ENCODE results near the gene LIPH.

Gene LIPH

GRCh38 chr3:185540695-185541094 lies 11.7 kb downstream of the LIPH start:
- no peak for DNase-seq
- no peak for ATAC-seq

- ATAC-seq, result no peak
- DNase-seq, result no peak
Measured at GRCh38 chr3:185539934-185540333, 12.5 kb downstream of the LIPH start.

GRCh38 chr3:185537369-185537970 lies 14.9 kb downstream of the LIPH start:
- ATAC-seq, result peak; percentile 97
- peak; percentile 25 for DNase-seq

- DNase-seq (no peak), ATAC-seq (no peak)
Measured at GRCh38 chr3:185534511-185534910, 17.9 kb downstream of the LIPH start.

GRCh38 chr3:185532901-185533300 lies 19.5 kb downstream of the LIPH start:
- DNase-seq, result no peak
- ATAC-seq, result no peak

DNA sequence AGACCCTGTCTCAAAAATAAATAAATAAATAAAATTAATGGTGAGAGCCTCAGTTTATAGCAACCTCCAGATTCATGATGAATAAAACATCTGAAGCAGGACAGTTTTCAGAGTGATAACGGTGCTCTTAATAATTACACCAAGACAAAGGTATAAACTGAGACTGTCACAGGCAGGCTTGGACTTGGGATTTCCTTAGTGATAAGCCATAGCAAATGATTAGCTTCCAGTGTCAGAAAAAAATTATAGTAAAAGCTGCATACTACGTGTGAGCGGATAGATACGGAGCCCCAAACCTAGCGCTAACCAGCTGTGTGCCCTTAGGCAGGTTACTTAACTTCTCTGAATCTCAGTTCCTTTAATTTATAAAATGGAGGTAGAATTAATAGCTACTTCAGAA lies 21.5 kb downstream of the LIPH start:
- ATAC-seq, result no peak
- DNase-seq, result no peak

GRCh38 chr3:185528532-185528931 lies 23.9 kb downstream of the LIPH start:
- no peak for ATAC-seq

DNA sequence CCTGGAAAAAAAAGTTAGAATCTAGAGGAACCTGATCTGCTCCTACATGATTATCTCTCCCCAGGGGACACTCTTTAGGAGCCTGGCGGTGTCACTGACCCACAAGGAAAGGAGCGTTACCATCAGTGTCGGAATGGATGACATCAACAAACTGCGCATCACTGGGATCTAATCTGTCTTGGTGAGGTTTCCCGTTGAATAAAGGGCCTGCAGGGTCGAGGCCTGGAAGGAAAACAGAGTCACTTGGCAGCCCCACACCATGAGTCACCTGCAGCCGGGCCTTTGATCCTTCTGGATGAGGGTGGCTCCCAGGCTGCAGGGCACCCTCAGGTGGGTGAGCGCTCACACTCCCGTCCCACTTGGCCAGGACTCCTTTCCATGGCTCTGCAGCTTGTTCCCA lies 25.0 kb downstream of the LIPH start:
- ATAC-seq (no peak), DNase-seq (no peak)

More at GRCh38 chr3:185528532-185528931, 23.9 kb downstream of the LIPH start:
- no peak for DNase-seq

- no peak for DNase-seq
- ATAC-seq, result no peak
Measured at GRCh38 chr3:185526349-185526951, 25.9 kb downstream of the LIPH start.

GRCh38 chr3:185521349-185522138 lies 30.8 kb downstream of the LIPH start:
- no peak for ATAC-seq

DNA sequence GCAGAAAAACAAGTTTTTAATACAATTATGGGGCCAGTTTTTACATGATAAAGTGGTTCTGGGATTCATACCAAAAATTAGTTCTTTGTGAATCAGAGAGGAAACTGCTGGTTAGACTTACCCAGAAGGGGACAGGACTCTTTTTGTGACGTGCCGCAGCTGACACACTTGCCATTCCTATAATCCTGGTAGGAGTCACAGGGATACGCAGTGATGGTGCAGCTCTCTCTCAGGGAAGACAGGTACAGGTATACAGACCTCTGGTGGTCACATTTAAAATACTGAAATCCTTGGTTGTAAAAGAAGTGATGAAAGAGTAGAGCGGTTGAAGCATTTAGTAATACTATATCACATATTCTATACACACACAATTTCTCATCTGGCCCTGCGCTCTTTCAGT lies 33.4 kb downstream of the LIPH start:
- DNase-seq (no peak), ATAC-seq (no peak)

More at GRCh38 chr3:185521349-185522138, 30.8 kb downstream of the LIPH start:
- DNase-seq, result no peak

DNA sequence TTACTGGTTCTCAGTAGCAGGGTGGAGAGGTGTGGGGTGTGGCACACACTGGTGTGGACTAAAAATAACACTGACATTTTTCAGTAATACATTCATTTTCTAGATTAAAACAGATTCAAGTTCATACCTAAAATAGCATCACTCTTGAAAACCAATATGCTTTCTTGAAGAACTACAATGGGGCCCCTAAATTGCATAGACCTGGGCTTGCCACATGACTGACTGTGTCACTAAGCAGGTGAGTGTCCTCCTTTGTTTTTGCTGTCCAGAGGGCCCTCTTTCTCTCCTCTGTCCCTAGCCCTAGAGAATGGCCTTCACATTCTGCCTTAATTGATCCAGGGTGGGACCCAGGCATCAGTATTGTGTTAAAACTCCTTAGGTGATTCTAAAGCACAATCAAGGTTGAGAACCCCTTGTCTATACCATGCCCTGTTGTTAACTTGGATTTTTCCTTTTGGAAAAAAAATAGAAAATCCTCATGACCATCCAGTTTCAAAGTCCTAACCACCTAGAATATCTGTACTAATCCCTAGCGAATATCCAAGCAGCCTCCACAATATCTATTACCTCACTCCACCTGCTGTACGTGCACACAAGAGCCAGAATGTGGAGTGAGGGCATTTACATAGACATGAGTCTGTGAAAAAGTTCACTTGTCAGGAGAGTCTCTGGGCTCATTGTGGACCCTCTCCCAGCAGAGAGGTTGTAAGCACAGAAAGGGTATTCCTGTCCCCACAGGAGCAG lies 34.8 kb downstream of the LIPH start:
- ATAC-seq, result no peak
- no peak for DNase-seq

GRCh38 chr3:185511711-185512110 lies 40.7 kb downstream of the LIPH start:
- ATAC-seq, result no peak
- no peak for DNase-seq

- no peak for ATAC-seq
- DNase-seq, result no peak
Measured at GRCh38 chr3:185508335-185508991, 43.9 kb downstream of the LIPH start.

GRCh38 chr3:185507883-185508282 lies 44.5 kb downstream of the LIPH start:
- DNase-seq (no peak), ATAC-seq (no peak)

GRCh38 chr3:185504636-185505035 lies 47.8 kb downstream of the LIPH start:
- no peak for ATAC-seq
- DNase-seq, result no peak

- ATAC-seq, result no peak
- DNase-seq, result no peak
Measured at GRCh38 chr3:185503521-185503920, 48.9 kb downstream of the LIPH start.

- DNase-seq (no peak), ATAC-seq (no peak)
Measured at GRCh38 chr3:185502987-185503386, 49.4 kb downstream of the LIPH start.

GRCh38 chr3:185498503-185499396 lies 53.6 kb downstream of the LIPH start, which contains the start of gene TMEM41A:
Gene TMEM41A, minus strand, starts transcription at chr3:185499035. Its CDS starts 74 bp downstream, at chr3:185498961.
- DNase-seq, result peak; percentile 93
- peak; percentile 99 for ATAC-seq

- ATAC-seq (no peak), DNase-seq (no peak)
Measured at GRCh38 chr3:185490241-185490640, 62.1 kb downstream of the LIPH start.

DNA sequence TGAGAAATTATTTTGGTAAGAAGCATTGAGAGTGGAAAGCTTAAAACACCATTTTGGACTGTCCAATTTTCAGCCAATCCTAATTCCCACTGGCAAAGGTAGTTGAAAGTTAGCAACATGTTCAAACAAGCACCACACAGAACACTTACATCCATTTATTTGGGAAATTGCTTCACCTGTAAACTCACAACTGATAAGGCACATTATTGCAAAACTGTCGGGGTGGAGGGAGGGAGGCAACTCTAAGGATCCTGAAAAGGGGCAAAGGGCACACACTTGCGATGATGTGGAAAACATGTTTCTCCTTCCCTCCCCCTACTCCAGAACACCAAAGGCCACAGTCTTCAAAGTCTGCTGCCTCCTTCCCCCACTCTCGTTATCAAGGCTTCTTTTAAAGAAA lies 62.9 kb downstream of the LIPH start:
- ATAC-seq, result no peak
- no peak for DNase-seq
